Uterus (tissue), 4 donors: ENCODE data around the gene CDC34. TPM values are rescaled to one million over a fixed set of nuclear protein-coding genes. Genes with fewer than 3 reads are reported as not detected.

Source experiments
- DNase-seq, 2 donors: peaks; one replicate each; pipeline ENCODE4 v3.0.0-alpha.2; 2019 to 2020
- H3K27ac ChIP-seq, 2 donors: fragments of 200-600 bp; sonication (generic); 1 replicate in 1 of 2; 2 replicates in 1 of 2; pipeline ENCODE4 v1.5.1; 2016 to 2018
- H3K27me3 ChIP-seq, 2 donors: fragments of 200-600 bp; sonication (generic); one replicate each; pipeline ENCODE4 v1.5.1; 2018 to 2019; ENCODE audit warnings: control low read depth in 1 of 2
- H3K36me3 ChIP-seq, 2 donors: fragments of 200-600 bp; sonication (generic); one replicate each; pipeline ENCODE4 v1.5.1; 2019; ENCODE audit warnings: control low read depth in 1 of 2
- H3K4me1 ChIP-seq, 2 donors: fragments of 200-600 bp; sonication (generic); one replicate each; pipeline ENCODE4 v1.5.1; 2018 to 2019; ENCODE audit warnings: control low read depth in 1 of 2
- H3K4me3 ChIP-seq, 2 donors: fragments of 200-600 bp; sonication (generic); 1 replicate in 1 of 2; 2 replicates in 1 of 2; pipeline ENCODE4 v1.5.1; 2018 to 2019; ENCODE audit warnings: mild to moderate bottlenecking in 1 of 2
- H3K9me3 ChIP-seq, 2 donors: fragments of 200-600 bp; sonication (generic); one replicate each; pipeline ENCODE4 v1.5.1; 2019; ENCODE audit warnings: control low read depth in 1 of 2
- POLR2A ChIP-seq, 2 donors: fragments of 450-650 bp; IDR thresholded peaks; one replicate each; pipeline ENCODE4 v1.6.1; 2016; ENCODE audit warnings: antibody characterized with exemption in 2 of 2, mild to moderate bottlenecking in 1 of 2, moderate library complexity in 1 of 2
- intact Hi-C: fragments of 100-400 bp; cut with DNase I; formaldehyde crosslinking; loops from one replicate; pipeline ENCODE4 v1.15.1; 2023; ENCODE audit warnings: low total_unique reads
- total RNA-seq, 4 donors: library from RNA; depleted of rRNA in 3 of 4; stranded (reverse); fragments of >200 nt in 3 of 4; gene quantifications; one replicate each; pipeline versions ENCODE4 v1.1.0 to v1.2.4, GENCODE V29; 2014 to 2023
- TF ChIP-seq, protein P1 (sequence below), 4 experiments: fragments of 200-600 bp in 2 of 4; fragments of 450-650 bp in 2 of 4; sonication (generic) in 2 of 4; IDR thresholded peaks; one replicate each; pipeline ENCODE4 v1.5.1; 2016 to 2019; ENCODE audit warnings: antibody characterized with exemption in 4 of 4, mild to moderate bottlenecking in 2 of 4, moderate library complexity in 1 of 4
- donor health status: DM: yes; HTN: yes; CAD: no.

Gene CDC34
- total RNA-seq, 4 donors from 2014 or later = 44.4 to 459 (median 101) TPM

DNA sequence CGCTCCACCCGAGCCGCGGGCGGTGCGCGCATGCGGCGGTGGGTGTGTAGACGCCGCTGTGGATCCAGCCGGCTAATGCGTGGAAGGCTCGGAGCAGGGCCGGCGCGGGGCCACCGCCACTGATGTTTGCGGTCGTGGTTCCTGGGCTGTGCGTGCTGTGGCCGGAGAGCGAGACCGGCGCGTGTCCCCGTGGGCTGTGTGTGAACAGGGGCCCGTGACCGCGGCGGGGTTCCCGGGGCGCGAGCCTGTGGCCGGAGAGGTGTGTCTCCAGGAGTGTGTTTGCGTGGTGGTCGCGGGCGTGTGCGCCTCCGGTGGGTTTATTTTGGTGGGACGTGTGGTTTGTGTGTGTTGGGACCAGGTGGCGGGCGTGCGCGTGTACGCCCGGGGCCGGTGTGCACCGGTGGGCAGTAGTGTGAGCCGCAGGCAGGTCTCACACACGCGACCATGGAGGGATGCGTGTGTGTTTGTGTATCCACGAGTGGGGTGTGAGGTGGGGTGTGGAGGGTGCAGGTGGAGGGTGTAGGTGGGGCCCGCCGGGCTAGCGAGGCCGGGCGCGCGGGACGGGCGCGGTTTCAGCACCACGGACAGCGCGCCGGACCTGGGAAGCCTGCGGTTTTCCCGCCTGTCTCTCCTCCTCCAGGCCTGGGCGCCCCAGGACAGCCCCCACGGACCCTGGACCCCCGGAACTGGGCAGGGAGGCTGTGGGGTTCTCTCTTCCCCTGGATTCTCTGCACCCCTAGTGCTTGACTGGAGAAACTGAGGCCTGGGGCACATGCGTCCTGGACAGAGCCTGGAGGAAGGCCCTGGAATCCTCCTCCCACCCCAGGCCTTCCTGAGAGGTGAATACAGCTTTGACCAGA lies 59.8 kb downstream of the CDC34 start:
- Histone ChIP-seq H3K36me3 (no peaks in the 10 kb centered on the region), H3K27me3 (peaks cover 16 to 21% of the 10 kb centered on the region in 2 donors), H3K9me3 (no peaks in the 10 kb centered on the region), H3K4me1 (peaks cover 0 to 14% of the 10 kb centered on the region in 2 donors), H3K27ac (no peak overlapping the region), H3K4me3 (no peak overlapping the region)
- TF ChIP-seq POLR2A (IDR thresholded peaks at IDR 0.05) = no peak
- TF ChIP-seq, protein P1, sequence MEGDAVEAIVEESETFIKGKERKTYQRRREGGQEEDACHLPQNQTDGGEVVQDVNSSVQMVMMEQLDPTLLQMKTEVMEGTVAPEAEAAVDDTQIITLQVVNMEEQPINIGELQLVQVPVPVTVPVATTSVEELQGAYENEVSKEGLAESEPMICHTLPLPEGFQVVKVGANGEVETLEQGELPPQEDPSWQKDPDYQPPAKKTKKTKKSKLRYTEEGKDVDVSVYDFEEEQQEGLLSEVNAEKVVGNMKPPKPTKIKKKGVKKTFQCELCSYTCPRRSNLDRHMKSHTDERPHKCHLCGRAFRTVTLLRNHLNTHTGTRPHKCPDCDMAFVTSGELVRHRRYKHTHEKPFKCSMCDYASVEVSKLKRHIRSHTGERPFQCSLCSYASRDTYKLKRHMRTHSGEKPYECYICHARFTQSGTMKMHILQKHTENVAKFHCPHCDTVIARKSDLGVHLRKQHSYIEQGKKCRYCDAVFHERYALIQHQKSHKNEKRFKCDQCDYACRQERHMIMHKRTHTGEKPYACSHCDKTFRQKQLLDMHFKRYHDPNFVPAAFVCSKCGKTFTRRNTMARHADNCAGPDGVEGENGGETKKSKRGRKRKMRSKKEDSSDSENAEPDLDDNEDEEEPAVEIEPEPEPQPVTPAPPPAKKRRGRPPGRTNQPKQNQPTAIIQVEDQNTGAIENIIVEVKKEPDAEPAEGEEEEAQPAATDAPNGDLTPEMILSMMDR (IDR thresholded peaks at IDR 0.05) = no peak
- peak in 1 of 2 donors; percentile 38 for DNase-seq
- intact Hi-C loops = no loop called here

Other genes with a start within 250 kb of the CDC34 start
- 10 to 100 TPM in 3 of 4 donors, 1 to 10 TPM in 1; 4.9 to 55.3 (median 15.3) TPM for gene PLPP2, start 240.4 kb upstream of the CDC34 start, total RNA-seq
- gene MIER2, start 187.0 kb upstream of the CDC34 start, total RNA-seq = 10 to 100 TPM in 2 of 4 donors, 1 to 10 TPM in 2; 2.6 to 54.8 (median 12.7) TPM
- 1 to 10 TPM in 2 of 4 donors, not detected in 2; 2.4 to 2.5 TPM for gene C2CD4C, start 122.6 kb upstream of the CDC34 start, total RNA-seq
- gene SHC2, start 70.7 kb upstream of the CDC34 start, total RNA-seq = 10 to 100 TPM in 2 of 4 donors, 1 to 10 TPM in 2; 2.9 to 43.6 (median 8.4) TPM
- 1 to 10 TPM in 1 of 4 donors, under 1 TPM in 1, not detected in 2; 0.34 to 2.7 TPM for gene MADCAM1, start 35.3 kb upstream of the CDC34 start, total RNA-seq
- gene TPGS1, start 24.3 kb upstream of the CDC34 start, total RNA-seq = 10 to 100 TPM; 12.6 to 37.5 (median 29.9) TPM
- gene GZMM, start 12.3 kb downstream of the CDC34 start, total RNA-seq = 1 to 10 TPM in 1 of 4 donors, under 1 TPM in 1, not detected in 2; 0.62 to 1.6 TPM
- gene BSG, start 40.8 kb downstream of the CDC34 start, total RNA-seq = 100 to 1,000 TPM; 211 to 305 (median 280) TPM
- gene HCN2, start 58.1 kb downstream of the CDC34 start, total RNA-seq = under 1 TPM in 1 of 4 donors, not detected in 3; 0.83 TPM
- gene POLRMT, start 101.8 kb downstream of the CDC34 start, total RNA-seq = 10 to 100 TPM; 10.5 to 42.0 (median 24.1) TPM
- 1 to 10 TPM in 1 of 4 donors, not detected in 3; 1.4 TPM for gene FGF22, start 108.1 kb downstream of the CDC34 start, total RNA-seq
- 10 to 100 TPM in 3 of 4 donors, 1 to 10 TPM in 1; 9.5 to 44.3 (median 18.2) TPM for gene RNF126, start 131.5 kb downstream of the CDC34 start, total RNA-seq
- 10 to 100 TPM; 25.3 to 71.7 (median 37.3) TPM for gene FSTL3, start 144.6 kb downstream of the CDC34 start, total RNA-seq
- not detected for gene PRSS57, start 163.7 kb downstream of the CDC34 start, total RNA-seq
- 10 to 100 TPM; 12.6 to 91.0 (median 42.2) TPM for gene PALM, start 177.2 kb downstream of the CDC34 start, total RNA-seq
- gene MISP, start 219.4 kb downstream of the CDC34 start, total RNA-seq = 1 to 10 TPM in 1 of 4 donors, under 1 TPM in 3; 0.26 to 5.5 (median 0.39) TPM